ENCODE results near the gene GPR180. TPM values are rescaled to one million over a fixed set of nuclear protein-coding genes. Genes with fewer than 3 reads are reported as not detected.
A peak's percentile ranks its signal among the peaks of the same experiment; 100 is the strongest.

Gene GPR180
- 1 to 10 TPM; 2.0 to 4.2 (median 2.8) TPM for total RNA-seq

GRCh38 chr13:94601446-94602431 lies at the start of gene GPR180:
GPR180 (plus strand) TSS chr13:94601857; CDS start chr13:94601928, 71 bp downstream.
- H3K27me3 ChIP-seq, result no peaks in the 10 kb centered on the region
- H3K9me3 ChIP-seq, result no peaks in the 10 kb centered on the region
- TF ChIP-seq POLR2AphosphoS5 (IDR thresholded peaks at IDR 0.05) (peak in 1 of 3 donors; percentile 46), CTCF (IDR thresholded peaks at IDR 0.05) (no peak)
- peak; percentile 96 to 97 for DNase-seq (ENCODE audit: low spot score in 2 of 2)
- 0% methylated on average over 46 of the region's 71 CpGs for WGBS
- peak within 1 kb of the TSS; percentile 51 for H3K27ac ChIP-seq
- peak within 1 kb of the TSS; percentile 83 for H3K4me3 ChIP-seq
- peaks cover 11% of the 10 kb centered on the region for H3K36me3 ChIP-seq
- H3K4me1 ChIP-seq, result peaks cover 4% of the 10 kb centered on the region

GRCh38 chr13:94552095-94552494 lies 49.6 kb upstream of the GPR180 start:
- WGBS, result 79% methylated on average over 5 of the region's 5 CpGs
- Histone ChIP-seq H3K27ac (no peak overlapping the region), H3K9me3 (no peaks in the 10 kb centered on the region), H3K4me1 (peaks cover 12% of the 10 kb centered on the region), H3K36me3 (no peaks in the 10 kb centered on the region), H3K27me3 (no peaks in the 10 kb centered on the region), H3K4me3 (no peak overlapping the region)
- DNase-seq (ENCODE audit: low spot score in 2 of 2), result no peak
- TF ChIP-seq POLR2AphosphoS5 (IDR thresholded peaks at IDR 0.05) (no peak), EP300 (IDR thresholded peaks at IDR 0.05) (no peak), POLR2A (IDR thresholded peaks at IDR 0.05) (no peak), CTCF (IDR thresholded peaks at IDR 0.05) (no peak)

GRCh38 chr13:94553766-94554165 lies 47.9 kb upstream of the GPR180 start:
- no peak for TF ChIP-seq EP300 (IDR thresholded peaks at IDR 0.05)
- TF ChIP-seq POLR2AphosphoS5 (IDR thresholded peaks at IDR 0.05), result no peak
- no peak for TF ChIP-seq CTCF (IDR thresholded peaks at IDR 0.05)
- TF ChIP-seq POLR2A (IDR thresholded peaks at IDR 0.05), result no peak
- DNase-seq (ENCODE audit: low spot score in 2 of 2), result no peak

GRCh38 chr13:94556041-94556440 lies 45.6 kb upstream of the GPR180 start:
- Histone ChIP-seq H3K36me3 (no peaks in the 10 kb centered on the region), H3K4me1 (no peaks in the 10 kb centered on the region), H3K9me3 (no peaks in the 10 kb centered on the region), H3K4me3 (no peak overlapping the region), H3K27ac (no peak overlapping the region), H3K27me3 (no peaks in the 10 kb centered on the region)
- no peak for DNase-seq (ENCODE audit: low spot score in 2 of 2)
- 48% methylated on average over 1 of the region's 1 CpG for WGBS
- TF ChIP-seq EP300 (IDR thresholded peaks at IDR 0.05), result no peak
- TF ChIP-seq CTCF (IDR thresholded peaks at IDR 0.05), result no peak
- TF ChIP-seq POLR2A (IDR thresholded peaks at IDR 0.05), result no peak
- TF ChIP-seq POLR2AphosphoS5 (IDR thresholded peaks at IDR 0.05), result no peak

More at GRCh38 chr13:94553766-94554165, 47.9 kb upstream of the GPR180 start:
- WGBS, result 94% methylated on average over 4 of the region's 4 CpGs
- H3K27me3 ChIP-seq, result no peaks in the 10 kb centered on the region
- no peaks in the 10 kb centered on the region for H3K36me3 ChIP-seq
- H3K9me3 ChIP-seq, result no peaks in the 10 kb centered on the region
- H3K4me1 ChIP-seq, result peaks cover 5% of the 10 kb centered on the region
- no peak overlapping the region for H3K27ac ChIP-seq
- H3K4me3 ChIP-seq, result no peak overlapping the region

- Histone ChIP-seq H3K4me1 (no peaks in the 10 kb centered on the region), H3K27ac (no peak overlapping the region), H3K9me3 (no peaks in the 10 kb centered on the region), H3K4me3 (no peak overlapping the region), H3K27me3 (no peaks in the 10 kb centered on the region), H3K36me3 (no peaks in the 10 kb centered on the region)
- whole genome bisulfite sequencing, result 68% methylated on average over 3 of the region's 3 CpGs
- DNase-seq (ENCODE audit: low spot score in 2 of 2), result no peak
- no peak for TF ChIP-seq EP300 (IDR thresholded peaks at IDR 0.05)
- no peak for TF ChIP-seq POLR2AphosphoS5 (IDR thresholded peaks at IDR 0.05)
- no peak for TF ChIP-seq CTCF (IDR thresholded peaks at IDR 0.05)
- no peak for TF ChIP-seq POLR2A (IDR thresholded peaks at IDR 0.05)
These were observed 45.0 kb upstream of the GPR180 start for GRCh38 chr13:94556621-94557020.
